ENCODE data around the gene RAP1A. TPM values are rescaled to one million over a fixed set of nuclear protein-coding genes. Genes with fewer than 3 reads are reported as not detected.
A peak's percentile ranks its signal among the peaks of the same experiment; 100 is the strongest.

Gene RAP1A
- total and polyA plus RNA-seq, 11 donors, result 52.6 to 134 (median 99.1) TPM

GRCh38 chr1:111625276-111625675 lies 5.7 kb downstream of the RAP1A start:
- WGBS, 4 donors, result 19 to 66% (median 33%) methylated on average over 1 of the region's 1 CpG
- intact Hi-C loops (cut with DNase I), result loop anchor here in 1 of 10 donors (10.0 kb wide), 1 partner anchor 110 kb away; no protein-coding TSS in a partner anchor
- DNase-seq (no peak), ATAC-seq (no peak)
- Histone ChIP-seq H3K9me3 (no peaks in the 10 kb centered on the region), H3K4me1 (peaks cover 0 to 98% (median 72%) of the 10 kb centered on the region in 12 donors), H3K36me3 (no peaks in the 10 kb centered on the region), H3K27ac (peak overlapping the region in 2 of 12 donors; percentile 25 to 56), H3K4me3 (no peak overlapping the region), H3K27me3 (no peaks in the 10 kb centered on the region)
- TF ChIP-seq, protein P1, sequence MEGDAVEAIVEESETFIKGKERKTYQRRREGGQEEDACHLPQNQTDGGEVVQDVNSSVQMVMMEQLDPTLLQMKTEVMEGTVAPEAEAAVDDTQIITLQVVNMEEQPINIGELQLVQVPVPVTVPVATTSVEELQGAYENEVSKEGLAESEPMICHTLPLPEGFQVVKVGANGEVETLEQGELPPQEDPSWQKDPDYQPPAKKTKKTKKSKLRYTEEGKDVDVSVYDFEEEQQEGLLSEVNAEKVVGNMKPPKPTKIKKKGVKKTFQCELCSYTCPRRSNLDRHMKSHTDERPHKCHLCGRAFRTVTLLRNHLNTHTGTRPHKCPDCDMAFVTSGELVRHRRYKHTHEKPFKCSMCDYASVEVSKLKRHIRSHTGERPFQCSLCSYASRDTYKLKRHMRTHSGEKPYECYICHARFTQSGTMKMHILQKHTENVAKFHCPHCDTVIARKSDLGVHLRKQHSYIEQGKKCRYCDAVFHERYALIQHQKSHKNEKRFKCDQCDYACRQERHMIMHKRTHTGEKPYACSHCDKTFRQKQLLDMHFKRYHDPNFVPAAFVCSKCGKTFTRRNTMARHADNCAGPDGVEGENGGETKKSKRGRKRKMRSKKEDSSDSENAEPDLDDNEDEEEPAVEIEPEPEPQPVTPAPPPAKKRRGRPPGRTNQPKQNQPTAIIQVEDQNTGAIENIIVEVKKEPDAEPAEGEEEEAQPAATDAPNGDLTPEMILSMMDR (IDR thresholded peaks at IDR 0.05), result no peak
- no peak for TF ChIP-seq POLR2A (IDR thresholded peaks at IDR 0.05)

DNA sequence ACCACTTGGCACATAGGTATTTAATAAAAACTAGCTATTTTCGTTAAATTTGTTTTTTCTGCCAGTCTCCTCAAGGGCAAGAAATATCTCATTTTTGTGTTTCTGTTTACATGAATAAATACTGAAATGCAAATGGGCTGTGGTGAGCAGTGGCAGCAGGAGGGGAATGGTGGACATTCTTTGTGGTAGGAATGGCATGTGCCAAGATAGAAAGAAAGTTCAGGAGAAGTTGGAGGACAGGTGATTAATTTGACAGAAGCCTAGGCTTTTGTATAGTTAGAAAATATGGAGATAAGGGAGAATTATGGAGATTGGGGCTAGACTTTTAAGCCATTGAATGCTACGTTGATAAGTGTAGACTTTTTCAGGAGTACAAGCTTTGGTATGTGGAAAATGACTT lies 8.6 kb downstream of the RAP1A start:
- Histone ChIP-seq H3K27ac (peak overlapping the region in 2 of 12 donors; percentile 27 to 58), H3K4me1 (peaks cover 0 to 88% (median 58%) of the 10 kb centered on the region in 12 donors), H3K9me3 (no peaks in the 10 kb centered on the region), H3K36me3 (no peaks in the 10 kb centered on the region), H3K4me3 (no peak overlapping the region), H3K27me3 (no peaks in the 10 kb centered on the region)
- TF ChIP-seq, protein P1 (IDR thresholded peaks at IDR 0.05), result no peak
- TF ChIP-seq POLR2A (IDR thresholded peaks at IDR 0.05), result no peak
- intact Hi-C loops (cut with DNase I), result loop anchor here in 1 of 10 donors (10.0 kb wide), 1 partner anchor 113 kb away; no protein-coding TSS in a partner anchor
- ATAC-seq (no peak), DNase-seq (no peak)
- WGBS, 4 donors, result 42 to 47% (median 44%) methylated on average over 2 of the region's 2 CpGs

- intact Hi-C loops (cut with DNase I), result loop anchor here in 1 of 10 donors (10.0 kb wide), 1 partner anchor 115 kb away; no protein-coding TSS in a partner anchor
- DNase-seq (no peak), ATAC-seq (no peak)
- Histone ChIP-seq H3K36me3 (no peaks in the 10 kb centered on the region), H3K27me3 (no peaks in the 10 kb centered on the region), H3K4me1 (peaks cover 0 to 85% (median 54%) of the 10 kb centered on the region in 12 donors), H3K4me3 (no peak overlapping the region), H3K27ac (peak overlapping the region in 3 of 12 donors; percentile 8 to 58 (median 27)), H3K9me3 (no peaks in the 10 kb centered on the region)
- TF ChIP-seq, protein P1 (IDR thresholded peaks at IDR 0.05), result no peak
- no peak for TF ChIP-seq POLR2A (IDR thresholded peaks at IDR 0.05)
- WGBS, 4 donors, result 76 to 80% (median 78%) methylated on average over 4 of the region's 4 CpGs
Measured at GRCh38 chr1:111629190-111629954, 9.8 kb downstream of the RAP1A start.

DNA sequence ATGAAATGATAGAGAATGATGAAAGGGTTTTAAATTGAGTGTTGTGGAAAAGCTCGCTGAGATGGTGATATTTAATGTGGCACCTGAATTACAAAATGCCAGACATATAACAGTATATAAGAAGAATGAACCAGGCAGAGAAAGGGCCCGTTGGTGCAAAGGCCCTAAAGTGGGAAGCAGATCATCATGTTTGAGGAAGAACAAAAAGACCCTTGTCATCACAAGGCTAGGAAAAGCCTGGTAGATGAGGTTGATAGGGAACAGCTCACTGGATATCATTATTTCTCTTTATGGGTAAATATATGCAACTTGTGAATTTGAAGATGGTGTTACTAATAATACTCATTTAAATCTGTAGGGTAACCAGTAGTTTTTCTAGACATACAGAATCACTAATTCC lies 11.0 kb downstream of the RAP1A start:
- H3K4me1 ChIP-seq, result peaks cover 0 to 75% (median 44%) of the 10 kb centered on the region in 12 donors
- H3K36me3 ChIP-seq, result peaks cover 0 to 7% (median 0%) of the 10 kb centered on the region in 9 donors
- intact Hi-C loops (cut with DNase I), result loop anchor here in 1 of 10 donors (10.0 kb wide), 1 partner anchor 64 kb away; no protein-coding TSS in a partner anchor
- H3K9me3 ChIP-seq, result no peaks in the 10 kb centered on the region
- H3K27ac ChIP-seq, result no peak overlapping the region
- no peak for TF ChIP-seq POLR2A (IDR thresholded peaks at IDR 0.05)
- TF ChIP-seq, protein P1 (IDR thresholded peaks at IDR 0.05), result no peak
- DNase-seq, result no peak
- no peak overlapping the region for H3K4me3 ChIP-seq
- H3K27me3 ChIP-seq, result no peaks in the 10 kb centered on the region
- WGBS, 4 donors, result 79 to 90% (median 85%) methylated on average over 2 of the region's 2 CpGs
- no peak for ATAC-seq
